ENCODE measurements around the gene TMED5. TPM values are rescaled to one million over a fixed set of nuclear protein-coding genes. Genes with fewer than 3 reads are reported as not detected.

Gene TMED5
- polyA plus RNA-seq, 1 of the 3 experiments (the other 2 are of a cell fraction): 24.2 TPM

- no peak for TF ChIP-seq ZBTB33 (IDR thresholded peaks at IDR 0.05; ENCODE audit: borderline replicate concordance, low read depth)
- TF ChIP-seq SIN3A (IDR thresholded peaks at IDR 0.05; ENCODE audit: borderline replicate concordance, low read depth, low read length): no peak
- TF ChIP-seq REST (IDR thresholded peaks at IDR 0.05; ENCODE audit: low read depth, low read length): no peak
- no peak for TF ChIP-seq SMC3 (IDR thresholded peaks at IDR 0.05; ENCODE audit: low read depth, low read length)
- no peak for TF ChIP-seq GATA2 (CRISPR knock-in tag; IDR thresholded peaks at IDR 0.05)
These were observed 26.3 kb upstream of the TMED5 start (continued) for GRCh38 chr1:93206567-93206954.

- peaks cover 8% of the 10 kb centered on the region for H3F3A ChIP-seq (replicated peaks; ENCODE audit: insufficient read depth)
- H3K4me2 ChIP-seq: no peak overlapping the region
- no peak for TF ChIP-seq RXRA (IDR thresholded peaks at IDR 0.05; ENCODE audit: borderline replicate concordance, low read depth)
- TF ChIP-seq EP300 (IDR thresholded peaks at IDR 0.05; ENCODE audit: borderline replicate concordance in 1 of 2, low read depth in 1 of 2, low read length in 1 of 2): no peak
- TF ChIP-seq TAF1 (IDR thresholded peaks at IDR 0.05; ENCODE audit: borderline replicate concordance, low read depth, low read length): no peak
- no peak for TF ChIP-seq USF1 (IDR thresholded peaks at IDR 0.05; ENCODE audit: borderline replicate concordance, low read depth)
- no peak for TF ChIP-seq GATA2 (CRISPR knock-in tag; IDR thresholded peaks at IDR 0.05)
- no peak for TF ChIP-seq SMC3 (IDR thresholded peaks at IDR 0.05; ENCODE audit: low read depth, low read length)
- no peak for TF ChIP-seq MXI1 (IDR thresholded peaks at IDR 0.05; ENCODE audit: low read depth, low read length)
- TF ChIP-seq FOSL2 (IDR thresholded peaks at IDR 0.05; ENCODE audit: borderline replicate concordance, low read depth): no peak
- no peak for TF ChIP-seq SIN3A (IDR thresholded peaks at IDR 0.05; ENCODE audit: borderline replicate concordance, low read depth, low read length)
- no peak for TF ChIP-seq USF2 (IDR thresholded peaks at IDR 0.05; ENCODE audit: borderline replicate concordance, low read depth, low read length)
- no peak for TF ChIP-seq CHD2 (IDR thresholded peaks at IDR 0.05; ENCODE audit: low read length, partially characterized antibody)
- TF ChIP-seq RFX5 (IDR thresholded peaks at IDR 0.05; ENCODE audit: low read length): no peak
- TF ChIP-seq NRF1 (IDR thresholded peaks at IDR 0.05; ENCODE audit: low read depth, low read length): no peak
- no peak for TF ChIP-seq POLR2AphosphoS5 (IDR thresholded peaks at IDR 0.05; ENCODE audit: low read depth, low read length)
- ChIA-PET CTCF (interaction anchor here (0.6 kb wide), 1 partner anchor 14 kb away, joined by 3 read pairs; no protein-coding TSS in a partner anchor), POLR2A (no interaction called here)
- H3K27me3 ChIP-seq (ENCODE audit: insufficient read depth): no peaks in the 10 kb centered on the region
- H3K4me3 ChIP-seq (ENCODE audit: low read depth in 2 of 2, low read length in 1 of 2): no peak overlapping the region
- no peaks in the 10 kb centered on the region for H4K20me1 ChIP-seq (ENCODE audit: insufficient read depth)
- H3K9ac ChIP-seq: no peak overlapping the region
- no peaks in the 10 kb centered on the region for H3K4me1 ChIP-seq (ENCODE audit: control insufficient read depth in 1 of 2, insufficient read depth in 2 of 2, low read depth in 1 of 2, low read length in 1 of 2)
- no peak for DNase-seq
- H3K79me2 ChIP-seq (ENCODE audit: insufficient read depth): no peaks in the 10 kb centered on the region
- 97% methylated on average over 6 of the region's 6 CpGs for WGBS (ENCODE audit: low lambda C conversion rate)
- H3K36me3 ChIP-seq (replicated peaks in 1 of 2; ENCODE audit: control insufficient read depth in 1 of 2, insufficient read depth in 2 of 2, low read length in 1 of 2): peaks cover 32 to 45% of the 10 kb centered on the region in 2 experiments
- no peaks in the 10 kb centered on the region for H3K9me2 ChIP-seq
- H2AFZ ChIP-seq (ENCODE audit: low read depth): no peak overlapping the region
- H3K27ac ChIP-seq (ENCODE audit: low read depth in 2 of 2, low read length in 1 of 2): no peak overlapping the region
- H3K9me3 ChIP-seq: no peaks in the 10 kb centered on the region
These were observed 25.8 kb upstream of the TMED5 start for GRCh38 chr1:93205892-93206566.
